ENCODE results near the gene AOC1.

The AOC1 gene

DNA sequence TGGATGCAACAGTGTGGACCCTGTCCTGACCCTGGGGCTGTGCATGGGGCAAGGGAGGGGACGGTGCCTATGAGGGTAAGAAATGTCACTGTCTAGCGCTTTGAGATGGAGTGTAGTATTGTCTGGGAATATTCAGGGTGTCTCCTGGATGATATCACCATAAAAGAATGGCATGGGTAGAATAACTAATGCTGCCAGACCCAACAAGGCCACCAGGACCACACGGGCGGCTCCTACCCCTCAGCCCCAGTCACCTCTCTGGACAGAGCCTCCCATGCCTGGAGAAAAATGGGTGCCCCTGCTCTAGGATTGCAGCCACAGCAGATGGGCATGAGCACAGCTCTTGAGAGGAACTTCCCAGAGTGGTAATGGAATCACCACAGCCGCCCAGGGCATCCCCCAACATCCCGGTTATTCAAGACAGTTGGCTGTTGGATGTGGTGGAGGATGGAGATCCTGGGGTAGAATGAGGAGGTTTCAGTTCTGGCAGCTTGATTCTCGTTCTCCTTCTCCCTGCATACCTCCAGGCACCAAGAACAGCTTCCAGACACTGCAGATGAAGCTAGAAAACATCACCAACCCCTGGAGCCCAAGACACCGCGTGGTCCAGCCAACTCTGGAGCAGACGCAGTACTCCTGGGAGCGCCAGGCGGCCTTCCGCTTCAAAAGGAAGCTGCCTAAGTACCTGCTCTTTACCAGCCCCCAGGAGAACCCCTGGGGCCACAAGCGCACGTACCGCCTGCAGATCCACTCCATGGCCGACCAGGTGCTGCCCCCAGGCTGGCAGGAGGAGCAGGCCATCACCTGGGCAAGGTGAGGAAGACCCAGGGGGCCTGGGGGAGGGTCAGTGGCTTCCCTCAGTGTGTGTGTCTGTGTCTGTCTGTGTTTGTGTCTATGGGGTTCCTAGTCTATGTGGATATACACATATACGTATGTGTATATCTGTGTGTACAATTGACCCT lies 6.2 kb downstream of the AOC1 start:
- DNase-seq (ENCODE audit: low spot score): no peak

DNA sequence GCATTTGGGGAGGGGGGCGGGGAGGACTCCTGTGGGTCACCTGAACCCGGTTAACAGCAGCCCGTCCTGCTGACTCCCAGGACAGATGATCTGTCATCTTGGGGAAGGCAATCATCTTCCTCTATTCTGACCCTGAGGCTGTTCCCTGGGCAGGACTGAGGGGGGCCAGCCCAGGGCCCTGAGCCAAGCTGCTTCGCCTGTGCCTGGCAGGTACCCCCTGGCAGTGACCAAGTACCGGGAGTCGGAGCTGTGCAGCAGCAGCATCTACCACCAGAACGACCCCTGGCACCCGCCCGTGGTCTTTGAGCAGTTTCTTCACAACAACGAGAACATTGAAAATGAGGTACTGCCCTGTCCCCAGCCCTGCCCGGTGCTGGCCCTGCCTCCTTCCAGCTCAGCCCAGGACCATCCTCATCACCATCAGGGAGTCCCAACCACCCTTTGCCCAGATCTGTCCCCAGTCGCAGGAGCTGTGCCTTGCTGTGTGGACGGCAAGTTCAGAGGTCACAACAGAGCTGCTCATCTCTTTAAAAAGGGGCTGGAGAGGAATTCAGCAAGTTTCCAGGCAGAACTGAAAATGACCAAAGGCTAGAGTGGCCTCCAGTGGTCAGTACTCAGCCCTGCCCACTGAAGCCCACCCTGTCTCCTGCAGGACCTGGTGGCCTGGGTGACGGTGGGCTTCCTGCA lies 8.1 kb downstream of the AOC1 start:
- DNase-seq (ENCODE audit: low spot score): no peak

DNA sequence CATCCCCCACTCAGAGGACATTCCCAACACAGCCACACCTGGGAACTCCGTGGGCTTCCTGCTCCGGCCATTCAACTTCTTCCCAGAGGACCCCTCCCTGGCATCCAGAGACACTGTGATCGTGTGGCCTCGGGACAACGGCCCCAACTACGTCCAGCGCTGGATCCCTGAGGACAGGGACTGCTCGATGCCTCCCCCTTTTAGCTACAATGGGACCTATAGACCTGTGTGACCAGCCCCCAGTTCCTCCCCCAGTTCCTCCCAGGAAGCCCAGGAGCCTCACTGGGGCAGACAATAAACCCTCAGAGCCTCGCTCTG lies 8.6 kb downstream of the AOC1 start:
- no peak for DNase-seq (ENCODE audit: low spot score)

DNA sequence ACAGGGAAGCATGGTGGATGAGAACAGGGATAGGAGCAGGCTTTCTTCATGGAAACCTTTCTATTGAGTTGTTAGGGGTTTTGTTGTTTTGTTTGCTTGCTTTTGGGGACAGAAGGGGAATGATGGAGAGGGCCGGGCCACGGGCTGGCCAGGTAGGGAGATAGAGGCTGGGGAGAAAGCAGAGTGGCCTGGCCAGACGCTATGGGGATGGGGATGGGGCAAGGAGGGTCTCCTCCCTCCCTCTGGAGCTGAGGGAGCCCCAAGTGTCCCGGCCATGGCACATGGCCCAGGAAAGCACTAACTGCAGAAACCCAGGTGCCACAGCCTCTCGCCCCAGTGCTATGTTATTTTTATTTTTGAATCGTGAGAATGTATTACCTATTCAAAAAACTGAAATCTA lies 10.0 kb downstream of the AOC1 start:
- no peak for DNase-seq (ENCODE audit: low spot score)

DNA sequence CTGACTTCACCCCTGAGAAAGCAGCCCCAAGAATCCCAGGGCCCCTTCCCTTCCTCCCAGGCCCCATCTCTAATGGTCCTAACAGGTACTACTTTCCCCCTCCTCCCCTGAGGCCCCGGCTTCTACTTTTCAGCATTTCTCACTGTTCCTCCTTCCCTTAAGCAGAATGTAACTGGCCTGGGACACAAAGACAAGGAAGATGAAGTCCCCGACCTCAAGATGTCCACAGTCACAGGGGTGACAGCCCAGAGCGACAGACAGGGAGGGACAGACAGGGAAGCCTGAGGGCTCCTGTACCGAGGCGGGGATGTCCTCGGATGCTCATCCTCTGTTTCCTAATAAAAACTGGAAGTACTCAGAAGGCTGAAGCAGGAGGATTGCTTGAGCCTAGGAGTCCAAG lies 11.6 kb downstream of the AOC1 start:
- DNase-seq (ENCODE audit: low spot score): no peak

DNA sequence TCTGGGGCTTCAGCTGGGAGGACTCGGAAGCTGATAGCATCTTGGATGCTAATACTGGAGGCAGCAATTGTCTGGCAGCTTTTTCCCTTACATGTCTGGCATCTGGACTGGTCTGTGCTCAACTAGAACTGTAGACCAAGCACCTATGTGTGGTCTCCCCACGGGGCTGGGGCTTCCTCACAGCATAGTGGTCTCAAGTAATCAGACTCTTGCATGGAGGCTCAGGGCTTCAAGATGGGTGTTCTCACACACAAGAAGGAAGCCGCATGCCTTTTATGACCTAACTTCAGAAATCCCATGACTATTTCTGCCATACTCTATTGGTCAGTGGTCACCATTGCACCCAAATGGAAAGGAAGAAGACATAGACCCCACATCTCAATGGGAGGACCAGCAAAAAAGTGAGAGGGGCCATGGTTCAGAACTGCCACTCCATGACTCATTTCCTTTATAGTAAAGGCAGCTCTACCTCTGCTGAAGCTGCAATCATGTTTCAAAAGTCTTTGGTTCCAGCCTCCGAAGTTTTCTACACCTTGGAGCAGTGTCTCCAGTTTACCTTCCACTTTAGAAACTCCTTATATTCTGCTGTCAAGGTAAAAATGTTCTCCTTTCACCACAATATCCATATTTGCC lies 14.7 kb downstream of the AOC1 start:
- no peak for DNase-seq (ENCODE audit: low spot score)

DNA sequence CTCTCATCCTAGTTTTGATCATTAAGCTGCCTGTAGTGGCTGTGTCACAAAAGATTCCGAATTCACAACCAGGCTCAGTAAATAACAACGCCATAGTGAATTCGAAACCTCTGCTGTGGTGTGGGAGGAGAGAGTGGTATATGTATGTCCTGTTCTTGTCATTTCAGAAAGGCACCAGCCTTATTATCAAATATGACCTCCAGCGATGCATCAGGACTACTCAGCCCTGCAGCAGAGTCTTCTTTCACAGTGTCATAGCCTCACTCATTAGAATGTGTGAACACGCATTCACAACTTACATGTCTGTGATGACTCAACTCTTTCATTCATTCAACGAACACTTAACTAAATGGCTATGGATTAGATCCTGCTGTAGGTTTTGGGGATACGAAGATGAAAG lies 15.3 kb downstream of the AOC1 start:
- no peak for DNase-seq (ENCODE audit: low spot score)

DNA sequence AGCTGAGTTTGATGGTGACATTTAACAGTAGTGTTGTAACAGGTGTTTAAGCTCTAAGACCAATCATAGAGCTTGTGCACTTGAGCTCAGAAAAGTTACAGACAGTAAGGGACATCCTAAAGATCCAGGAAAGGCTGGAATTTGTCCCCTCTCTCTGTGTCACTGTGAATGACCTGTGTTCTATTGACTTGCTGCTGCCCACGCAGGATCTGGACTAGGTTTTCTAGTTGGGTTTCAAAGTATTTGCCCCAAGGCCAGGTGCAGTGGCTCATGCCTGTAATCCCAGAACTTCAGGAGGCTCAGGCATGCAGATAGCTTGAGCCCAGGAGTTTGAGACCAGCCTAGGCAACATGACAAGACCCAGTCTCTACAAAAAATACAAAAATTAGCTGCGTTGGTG lies 17.1 kb downstream of the AOC1 start:
- DNase-seq (ENCODE audit: low spot score): no peak

DNA sequence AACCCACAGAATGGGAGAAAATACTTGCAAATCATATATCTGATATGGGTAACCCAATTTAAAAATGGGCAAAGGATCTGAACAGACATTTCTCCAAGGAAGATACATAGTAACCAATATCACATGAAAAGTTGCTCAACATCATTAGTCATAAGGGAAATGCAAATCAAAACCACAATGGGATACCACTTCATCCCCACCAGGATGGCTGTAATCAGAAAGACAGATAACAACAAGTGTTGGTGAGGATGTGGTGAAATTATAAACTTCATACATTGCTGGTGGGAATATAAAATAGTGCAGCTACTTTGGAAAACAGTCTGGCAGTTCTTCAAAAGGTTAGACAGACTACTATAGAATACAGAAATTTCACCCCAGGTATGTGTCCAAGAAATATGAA lies 19.3 kb downstream of the AOC1 start:
- no peak for DNase-seq (ENCODE audit: low spot score)

DNA sequence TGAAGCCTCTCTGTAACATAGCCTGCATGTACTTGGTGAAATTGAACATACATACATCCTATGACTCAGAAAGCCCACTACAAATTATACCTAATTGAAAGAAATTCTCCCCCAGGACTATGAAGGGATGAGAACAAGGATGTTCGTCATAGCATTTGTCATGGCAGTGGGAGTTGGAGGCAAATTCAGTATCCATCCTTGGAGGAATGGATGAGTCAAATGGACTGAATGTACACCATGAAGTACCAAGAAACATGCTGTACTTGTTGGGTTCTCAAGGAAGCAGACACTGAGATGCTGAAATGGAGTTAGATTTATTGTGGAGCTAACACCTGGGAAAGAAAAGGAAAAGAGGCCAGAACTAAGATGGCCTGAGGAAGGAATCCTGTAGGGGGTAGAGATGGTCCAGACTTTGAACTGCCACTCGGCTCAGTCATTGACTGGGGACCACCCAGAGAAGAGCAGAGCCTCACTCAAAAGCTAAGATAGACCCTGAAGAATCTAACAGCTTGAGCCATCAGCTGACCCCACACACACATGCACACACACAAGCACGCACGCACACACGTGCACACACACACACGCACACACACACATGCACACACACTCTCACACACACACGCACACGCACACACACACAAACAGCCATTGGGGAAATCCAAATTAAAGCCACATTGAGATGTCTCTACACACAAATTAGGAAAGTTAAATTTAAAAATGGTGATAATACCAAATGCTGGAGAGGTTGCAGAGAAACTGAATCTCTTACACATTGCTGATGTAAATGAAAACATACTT lies 22.3 kb downstream of the AOC1 start:
- no peak for DNase-seq (ENCODE audit: low spot score)

DNA sequence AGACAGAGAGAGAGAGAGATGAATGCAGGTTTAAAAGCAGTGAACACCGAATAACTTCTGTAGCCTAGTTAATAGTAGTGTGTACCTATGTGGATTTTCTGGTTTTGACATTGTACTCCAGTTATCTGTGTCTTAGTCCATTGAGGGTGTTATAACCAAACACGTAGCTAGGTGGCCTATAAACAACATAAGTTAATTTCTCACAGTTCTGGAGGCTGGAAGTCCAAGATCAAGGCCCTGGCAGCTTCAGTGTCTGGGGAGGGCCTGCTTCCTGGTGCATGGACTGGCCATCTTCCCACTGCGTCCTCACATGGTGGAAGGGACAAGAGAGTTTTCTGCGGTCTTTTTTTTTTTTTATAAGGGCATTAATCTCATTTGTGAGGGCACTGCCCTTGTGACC lies 23.5 kb downstream of the AOC1 start:
- no peak for DNase-seq (ENCODE audit: low spot score)

DNA sequence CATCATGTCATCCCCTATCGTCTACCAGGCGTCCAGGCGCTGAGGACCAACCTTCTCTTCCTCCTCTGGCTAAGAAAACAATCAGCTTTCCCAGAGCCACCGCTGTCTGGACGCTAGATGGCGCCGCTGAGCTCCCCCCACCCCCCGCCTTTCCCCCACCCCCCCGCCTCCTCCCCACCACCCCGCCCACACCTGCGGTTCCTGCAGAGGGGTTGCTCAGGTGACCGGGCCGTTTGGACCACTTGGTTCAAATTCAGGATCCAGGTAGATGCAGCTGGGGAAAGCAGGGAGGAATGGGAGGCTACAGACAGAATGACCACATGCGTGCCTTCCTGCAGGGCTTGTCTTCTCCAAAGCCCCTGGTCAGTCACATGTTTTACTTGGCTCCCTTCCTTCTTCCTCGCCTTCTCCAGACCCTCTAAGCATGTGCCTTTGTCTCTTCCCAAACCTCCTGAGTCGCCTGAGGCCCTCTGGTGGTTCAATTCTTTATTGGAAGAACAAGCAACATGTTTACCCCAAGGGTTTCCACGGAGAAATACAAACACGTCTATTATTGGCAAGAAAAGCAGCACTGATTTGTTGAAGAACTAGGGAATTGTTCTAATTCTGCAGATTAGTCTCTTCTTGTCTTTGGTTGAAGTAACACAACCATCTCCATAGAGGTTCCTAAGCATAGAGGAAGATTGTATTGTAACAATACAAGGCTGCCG lies 24.7 kb downstream of the AOC1 start:
- DNase-seq (ENCODE audit: low spot score): peak; percentile 80

DNA sequence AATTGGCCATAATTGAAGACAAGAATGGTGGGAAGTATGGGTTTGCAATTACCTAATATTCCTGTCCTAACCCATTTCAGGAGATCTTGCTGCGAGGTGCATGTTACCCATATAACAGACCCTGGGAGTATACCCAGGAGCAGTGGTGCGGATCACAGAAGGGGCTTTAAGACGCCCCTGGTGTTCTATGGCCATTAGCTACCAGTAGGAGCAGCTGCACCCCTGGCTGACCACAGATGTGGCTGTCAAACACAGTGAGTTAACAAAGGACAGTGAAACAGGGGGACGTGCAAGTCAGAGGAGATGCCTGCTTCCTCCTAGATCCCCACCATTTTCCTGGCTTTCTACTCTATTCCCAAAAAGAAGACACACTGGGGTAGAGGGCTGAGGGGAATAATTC lies 25.2 kb downstream of the AOC1 start:
- no peak for DNase-seq (ENCODE audit: low spot score)

DNA sequence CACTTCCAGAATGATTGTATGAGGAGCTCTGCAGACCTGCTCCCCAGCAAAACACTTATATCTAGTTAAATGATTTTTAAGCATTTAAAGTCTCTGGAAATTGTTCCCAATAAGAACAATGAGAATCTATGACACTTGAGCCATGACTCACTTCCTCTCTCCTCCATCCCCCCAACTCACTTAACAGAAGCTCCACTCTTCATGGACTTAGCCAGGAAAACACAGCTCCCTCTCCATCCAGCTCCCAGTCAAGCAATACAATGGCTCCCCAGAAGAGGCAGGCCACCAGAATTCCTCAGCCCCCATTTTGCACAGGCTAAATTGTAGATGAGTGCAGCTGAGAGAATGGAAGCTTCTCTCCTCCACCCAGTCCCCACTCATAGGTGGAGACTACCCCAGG lies 27.0 kb downstream of the AOC1 start:
- no peak for DNase-seq (ENCODE audit: low spot score)

DNA sequence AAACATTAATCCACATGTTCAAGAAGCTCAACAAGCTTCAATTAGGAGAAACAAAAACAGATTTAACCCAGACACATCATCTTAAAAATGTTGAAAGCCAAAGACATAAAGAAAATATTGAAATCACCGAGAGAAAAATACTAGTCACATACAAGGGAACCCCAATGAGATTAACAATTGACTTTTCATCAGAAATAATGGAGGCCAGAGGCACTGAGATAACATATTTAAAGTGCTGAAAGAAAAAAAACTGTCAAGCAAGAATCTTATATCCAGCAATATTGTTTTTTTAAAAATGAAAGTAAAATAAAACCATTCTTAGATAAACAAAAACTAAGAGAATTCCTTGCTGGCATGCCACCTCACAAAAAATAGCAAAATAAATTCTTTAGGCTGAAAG lies 28.9 kb downstream of the AOC1 start:
- DNase-seq (ENCODE audit: low spot score): no peak

DNA sequence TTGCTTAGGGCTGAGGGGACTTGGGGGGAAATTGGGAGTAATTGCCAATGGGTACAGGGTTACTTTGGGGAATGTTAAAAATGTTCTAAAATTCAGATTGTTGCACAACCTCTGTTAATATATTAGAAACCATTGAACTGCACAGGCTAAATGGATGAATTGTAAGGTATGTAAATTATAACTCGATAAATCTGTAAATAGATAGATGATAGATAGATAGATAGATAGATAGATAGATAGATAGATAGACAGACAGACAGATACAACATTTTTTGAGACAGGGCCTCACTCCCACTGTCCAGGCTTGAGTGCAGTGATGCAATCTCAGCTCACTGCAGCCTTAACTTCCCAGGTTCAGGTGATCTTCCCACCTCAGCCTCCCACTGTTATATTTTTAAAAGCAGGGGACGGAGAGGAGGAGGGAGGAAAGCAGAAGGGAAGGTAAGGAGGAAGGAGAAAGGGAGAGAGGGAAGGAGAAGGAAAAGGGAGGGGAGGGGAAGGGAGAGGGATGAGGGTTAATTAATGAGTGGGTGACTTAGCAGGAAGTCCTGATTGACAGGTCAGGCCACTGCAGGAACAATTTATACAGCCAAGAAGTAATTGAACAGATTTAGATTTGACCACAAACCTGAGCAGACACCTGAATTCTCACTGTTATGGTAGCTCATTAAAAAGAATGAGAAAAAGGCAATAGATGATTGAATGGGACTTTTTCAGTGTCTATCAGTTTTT lies 38.7 kb downstream of the AOC1 start:
- DNase-seq (ENCODE audit: low spot score): no peak

DNA sequence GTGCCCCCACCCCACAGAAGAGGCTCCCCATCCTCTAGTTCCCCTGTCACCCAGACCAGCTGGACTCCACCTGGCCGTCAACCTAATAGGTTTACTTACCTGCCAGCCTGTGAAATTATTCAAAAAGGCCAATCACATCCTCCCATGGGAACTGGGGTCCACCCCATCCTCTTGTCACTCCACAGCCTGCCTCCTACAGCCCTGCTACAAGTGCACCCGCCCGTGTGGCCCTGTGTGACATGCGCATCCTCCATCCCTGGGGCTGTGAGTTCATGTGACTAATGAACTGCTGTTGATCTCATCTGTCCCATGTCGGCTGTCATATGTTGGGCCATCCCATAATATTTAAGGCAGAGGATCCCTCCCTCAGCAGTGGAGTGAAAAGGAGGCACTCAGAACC lies 39.4 kb downstream of the AOC1 start:
- DNase-seq (ENCODE audit: low spot score): no peak

DNA sequence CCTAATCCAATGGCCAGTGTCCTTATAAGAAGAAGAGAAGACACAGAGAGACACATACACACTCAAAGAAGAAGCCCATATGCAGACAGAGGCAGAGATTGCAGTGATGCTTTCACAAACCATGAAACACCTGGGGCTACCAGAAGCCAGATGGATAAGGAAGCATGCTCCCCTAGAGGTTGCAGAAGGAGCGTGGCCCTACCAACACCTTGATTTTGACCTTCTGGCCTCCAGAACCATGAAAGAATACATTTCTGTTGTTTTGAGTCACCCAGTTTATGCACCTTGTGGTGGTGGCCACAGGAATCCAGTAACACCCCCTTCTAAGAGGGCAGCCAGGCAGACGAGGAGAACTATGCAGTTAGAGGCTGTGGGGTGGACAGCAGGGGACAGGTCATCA lies 43.5 kb downstream of the AOC1 start:
- DNase-seq (ENCODE audit: low spot score): no peak

DNA sequence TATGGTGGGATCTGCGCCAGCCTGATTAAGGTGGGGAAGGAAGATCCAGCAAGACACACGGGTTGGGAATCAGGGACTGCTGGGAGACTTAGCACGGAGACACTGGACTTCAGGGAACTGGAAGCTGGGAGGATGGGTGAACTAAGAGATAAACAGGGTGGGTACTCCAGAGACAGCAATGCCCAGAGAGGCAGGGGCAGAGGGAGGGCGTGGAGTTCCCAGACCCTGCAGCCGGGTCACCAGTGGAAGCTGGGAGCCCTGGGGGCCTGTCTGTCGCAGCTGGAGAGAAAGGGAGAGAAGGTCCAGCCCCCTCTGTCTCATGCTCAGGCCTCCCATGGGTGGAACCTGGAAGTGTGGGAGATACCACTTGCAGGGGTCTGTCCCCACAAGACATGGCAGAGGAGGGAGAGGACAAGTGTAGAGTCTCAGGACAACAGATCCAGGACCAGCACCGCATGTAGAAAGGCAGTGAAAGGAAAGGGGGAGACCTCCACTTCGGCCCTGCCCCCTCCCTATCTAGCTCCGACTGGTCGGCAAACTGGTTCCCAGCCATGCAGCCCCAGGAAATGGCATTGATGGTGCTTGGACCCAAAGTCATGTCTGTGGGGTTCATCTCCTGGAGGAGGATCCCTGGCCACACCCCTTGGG lies 44.4 kb downstream of the AOC1 start:
- DNase-seq (ENCODE audit: low spot score): no peak

Data from HuH-7 (cell line).